Lower leg skin (tissue), 3 donors: ENCODE measurements around the gene NFATC4.

Experiments used
- CTCF ChIP-seq, 3 donors: fragments of 450-650 bp; IDR thresholded peaks; one replicate each; pipeline ENCODE4 v1.5.1; 2016; ENCODE audit warnings: antibody characterized with exemption in 3 of 3, mild to moderate bottlenecking in 3 of 3, moderate library complexity in 2 of 3
- POLR2A ChIP-seq, 2 donors: fragments of 450-650 bp; IDR thresholded peaks; one replicate each; pipeline ENCODE4 v1.6.1; 2016 to 2017; ENCODE audit warnings: antibody characterized with exemption in 2 of 2, mild to moderate bottlenecking in 1 of 2, moderate library complexity in 1 of 2

- no peak for TF ChIP-seq CTCF (IDR thresholded peaks at IDR 0.05)
- TF ChIP-seq POLR2A (IDR thresholded peaks at IDR 0.05): no peak
These were observed 43.7 kb downstream of the NFATC4 start for GRCh38 chr14:24411443-24412389.
